Osteoblast (primary cell): ENCODE measurements around the gene CDO1. TPM values are rescaled to one million over a fixed set of nuclear protein-coding genes. Genes with fewer than 3 reads are reported as not detected.

Experiments used
- DNase-seq: peaks from one replicate; pipeline ENCODE4 v3.0.0; 2011; ENCODE audit warnings: low spot score, mixed read lengths; ENCODE audit not compliant: insufficient read length; ENCODE audit errors: missing footprints
- H2AFZ ChIP-seq: 2 replicates; pipeline ENCODE4 v1.6.0; 2011; ENCODE audit warnings: mild to moderate bottlenecking, low read length
- H3K27ac ChIP-seq: 2 replicates; pipeline ENCODE4 v1.5.1; 2011; ENCODE audit warnings: mild to moderate bottlenecking, low read depth, low read length, moderate library complexity
- H3K27me3 ChIP-seq: 2 replicates; pipeline ENCODE4 v1.6.0; 2012; ENCODE audit warnings: mild to moderate bottlenecking, control low read depth, inconsistent platforms, low read length, moderate library complexity; ENCODE audit not compliant: insufficient read depth
- H3K36me3 ChIP-seq: 2 replicates; pipeline ENCODE4 v1.5.1; 2011; ENCODE audit warnings: mild to moderate bottlenecking, low read length, control low read depth, moderate library complexity; ENCODE audit not compliant: insufficient read depth
- H3K4me1 ChIP-seq: 2 replicates; pipeline ENCODE4 v1.5.1; 2011; ENCODE audit warnings: mild to moderate bottlenecking, low read length, control low read depth, moderate library complexity; ENCODE audit not compliant: insufficient read depth
- H3K4me2 ChIP-seq: 2 replicates; pipeline ENCODE4 v1.6.0; 2011; ENCODE audit warnings: mild to moderate bottlenecking, low read length; ENCODE audit not compliant: insufficient read depth
- H3K4me3 ChIP-seq: fragments of 200-600 bp; sonication (generic); 3 replicates; pipeline ENCODE4 v1.5.1; 2012; ENCODE audit warnings: mild to moderate bottlenecking, low read length, inconsistent platforms; ENCODE audit not compliant: insufficient read depth
- H3K79me2 ChIP-seq: 2 replicates; pipeline ENCODE4 v1.6.0; 2012; ENCODE audit warnings: mild to moderate bottlenecking, low read length, control low read depth, inconsistent platforms; ENCODE audit not compliant: insufficient read depth
- H3K9me3 ChIP-seq: 2 replicates; pipeline ENCODE4 v1.5.1; 2011; ENCODE audit warnings: low read depth, low read length, control low read depth
- H4K20me1 ChIP-seq: 2 replicates; pipeline ENCODE4 v1.6.0; 2012; ENCODE audit warnings: mild to moderate bottlenecking, low read length, control low read depth; ENCODE audit not compliant: insufficient read depth
- CTCF ChIP-seq: IDR thresholded peaks from 2 replicates; pipeline ENCODE4 v1.5.1; 2011; ENCODE audit warnings: mild to moderate bottlenecking, low read depth, low read length, moderate library complexity; ENCODE audit errors: extremely low read depth
- total RNA-seq: library from RNA; depleted of rRNA; stranded (reverse); fragments of >200 nt; gene quantifications from 2 replicates; pipeline ENCODE4 v1.2.3, GENCODE V29; 2012

The CDO1 gene
- total RNA-seq, 1 donor, result 8.0 TPM

GRCh38 chr5:115801984-115802383 lies 14.5 kb downstream of the CDO1 start:
- Histone ChIP-seq H3K79me2 (no peaks in the 10 kb centered on the region), H2AFZ (no peak overlapping the region), H3K4me1 (no peaks in the 10 kb centered on the region), H3K36me3 (no peaks in the 10 kb centered on the region), H3K9me3 (no peaks in the 10 kb centered on the region), H3K4me3 (no peak overlapping the region), H3K27me3 (peaks cover 6% of the 10 kb centered on the region), H4K20me1 (no peaks in the 10 kb centered on the region), H3K27ac (no peak overlapping the region), H3K4me2 (no peak overlapping the region)
- TF ChIP-seq CTCF, result no peak
- DNase-seq, result no peak

GRCh38 chr5:115801152-115801551 lies 15.3 kb downstream of the CDO1 start:
- no peak for TF ChIP-seq CTCF
- Histone ChIP-seq H4K20me1 (no peaks in the 10 kb centered on the region), H3K9me3 (no peaks in the 10 kb centered on the region), H3K4me2 (no peak overlapping the region), H3K79me2 (no peaks in the 10 kb centered on the region), H3K4me1 (no peaks in the 10 kb centered on the region), H2AFZ (no peak overlapping the region), H3K36me3 (no peaks in the 10 kb centered on the region), H3K27me3 (peaks cover 7% of the 10 kb centered on the region), H3K4me3 (no peak overlapping the region), H3K27ac (no peak overlapping the region)
- no peak for DNase-seq

- no peaks in the 10 kb centered on the region for H3K4me1 ChIP-seq
These were observed 16.4 kb downstream of the CDO1 start for GRCh38 chr5:115800108-115800507.

GRCh38 chr5:115798252-115798651 lies 18.2 kb downstream of the CDO1 start:
- Histone ChIP-seq H3K27ac (no peak overlapping the region), H2AFZ (no peak overlapping the region), H3K4me3 (no peak overlapping the region), H4K20me1 (no peaks in the 10 kb centered on the region), H3K4me2 (no peak overlapping the region), H3K36me3 (no peaks in the 10 kb centered on the region), H3K27me3 (peaks cover 7% of the 10 kb centered on the region), H3K79me2 (no peaks in the 10 kb centered on the region), H3K9me3 (no peaks in the 10 kb centered on the region), H3K4me1 (no peaks in the 10 kb centered on the region)
- DNase-seq, result no peak
- no peak for TF ChIP-seq CTCF

More at GRCh38 chr5:115800108-115800507, 16.4 kb downstream of the CDO1 start:
- no peak for TF ChIP-seq CTCF
- H3K9me3 ChIP-seq, result no peaks in the 10 kb centered on the region
- DNase-seq, result no peak
- no peaks in the 10 kb centered on the region for H4K20me1 ChIP-seq
- H3K36me3 ChIP-seq, result no peaks in the 10 kb centered on the region
- no peak overlapping the region for H3K4me3 ChIP-seq
- H3K27ac ChIP-seq, result no peak overlapping the region
- H3K27me3 ChIP-seq, result peaks cover 7% of the 10 kb centered on the region
- H3K79me2 ChIP-seq, result no peaks in the 10 kb centered on the region
- H3K4me2 ChIP-seq, result no peak overlapping the region
- no peak overlapping the region for H2AFZ ChIP-seq
